Neuronal stem cell (in vitro differentiated cells): ENCODE results near the gene ORAI2.

ENCODE experiments used
- DNase-seq: peaks from one replicate; pipeline ENCODE4 v3.0.0-alpha.2; 2013; ENCODE audit warnings: low spot score
- H2AFZ ChIP-seq: one replicate; pipeline ENCODE4 v1.6.1; 2013; ENCODE audit warnings: mild to moderate bottlenecking, low read length, inconsistent platforms
- H2AK5ac ChIP-seq: 2 replicates; pipeline ENCODE4 v1.6.1; 2013; ENCODE audit warnings: low read depth, mild to moderate bottlenecking, inconsistent platforms, low read length, moderate library complexity, mixed read lengths
- H2BK120ac ChIP-seq: 2 replicates; pipeline ENCODE4 v1.6.1; 2013; ENCODE audit warnings: low read depth, mild to moderate bottlenecking, inconsistent platforms, low read length, moderate library complexity, mixed read lengths
- H2BK12ac ChIP-seq: one replicate; pipeline ENCODE4 v1.6.1; 2013; ENCODE audit warnings: low read length, inconsistent platforms
- H2BK15ac ChIP-seq: 2 replicates; pipeline ENCODE4 v1.6.1; 2013; ENCODE audit warnings: mild to moderate bottlenecking, low read length, inconsistent platforms, mixed read lengths
- H2BK5ac ChIP-seq: one replicate; pipeline ENCODE4 v1.6.1; 2013; ENCODE audit warnings: inconsistent platforms, mild to moderate bottlenecking, low read length, moderate library complexity
- H3K14ac ChIP-seq: one replicate; pipeline ENCODE4 v1.6.1; 2013; ENCODE audit warnings: low read length, inconsistent platforms
- H3K18ac ChIP-seq: 2 replicates; pipeline ENCODE4 v1.6.1; 2013; ENCODE audit warnings: low read length, inconsistent platforms
- H3K23ac ChIP-seq: 2 replicates; pipeline ENCODE4 v1.6.1; 2013; ENCODE audit warnings: low read depth, mild to moderate bottlenecking, mixed read lengths, low read length, inconsistent platforms; ENCODE audit not compliant: poor library complexity
- H3K27ac ChIP-seq: replicated peaks from 3 replicates; pipeline ENCODE4 v1.5.1; 2013; ENCODE audit warnings: low read length, inconsistent platforms
- H3K27me3 ChIP-seq, 3 experiments: 2 replicates each; pipeline ENCODE4 v1.6.1; 2013; ENCODE audit warnings: low read length in 3 of 3, mild to moderate bottlenecking in 2 of 3, inconsistent platforms in 1 of 3, low read depth in 1 of 3, mixed read lengths in 1 of 3, moderate library complexity in 1 of 3; ENCODE audit not compliant: control insufficient read depth in 3 of 3, insufficient read depth in 3 of 3
- H3K36me3 ChIP-seq, 2 donors: replicated peaks in 1 of 2; 2 replicates each; pipeline ENCODE4 v1.6.1; 2013; ENCODE audit warnings: low read length in 2 of 2; ENCODE audit not compliant: control insufficient read depth in 2 of 2, insufficient read depth in 2 of 2
- H3K4ac ChIP-seq: 2 replicates; pipeline ENCODE4 v1.6.1; 2013; ENCODE audit warnings: inconsistent platforms, mild to moderate bottlenecking, low read length, moderate library complexity
- H3K4me1 ChIP-seq, 2 donors: 1 replicate in 1 of 2; 2 replicates in 1 of 2; pipeline ENCODE4 v1.6.1; 2013; ENCODE audit warnings: low read length in 2 of 2, low read depth in 1 of 2; ENCODE audit not compliant: control insufficient read depth in 2 of 2, insufficient read depth in 1 of 2
- H3K4me2 ChIP-seq: one replicate; pipeline ENCODE4 v1.6.1; 2013; ENCODE audit warnings: mild to moderate bottlenecking, low read length, inconsistent platforms; ENCODE audit not compliant: insufficient read depth, poor library complexity, severe bottlenecking
- H3K4me3 ChIP-seq, 2 donors: 2 replicates each; pipeline ENCODE4 v1.5.1; 2013; ENCODE audit warnings: low read length in 2 of 2, mild to moderate bottlenecking in 2 of 2, inconsistent platforms in 1 of 2, moderate library complexity in 1 of 2
- H3K79me1 ChIP-seq: one replicate; pipeline ENCODE4 v1.6.1; 2013; ENCODE audit warnings: low read depth, mild to moderate bottlenecking, inconsistent platforms, low read length, moderate library complexity
- H3K9ac ChIP-seq: one replicate; pipeline ENCODE4 v1.6.1; 2013; ENCODE audit warnings: mild to moderate bottlenecking, low read depth, low read length, inconsistent platforms; ENCODE audit not compliant: poor library complexity
- H3K9me3 ChIP-seq, 2 donors: replicated peaks in 1 of 2; 2 replicates each; pipeline versions ENCODE3 to v1.6.1; 2013; ENCODE audit warnings: low read length in 2 of 2, mild to moderate bottlenecking in 2 of 2, inconsistent platforms in 1 of 2, low read depth in 1 of 2, mixed read lengths in 1 of 2, moderate library complexity in 1 of 2; ENCODE audit not compliant: control insufficient read depth in 2 of 2, insufficient read depth in 1 of 2
- H4K8ac ChIP-seq: one replicate; pipeline ENCODE4 v1.6.1; 2013; ENCODE audit warnings: low read depth, mild to moderate bottlenecking, inconsistent platforms, low read length, moderate library complexity
- H4K91ac ChIP-seq: one replicate; pipeline ENCODE4 v1.6.1; 2013; ENCODE audit warnings: low read length, low read depth, mild to moderate bottlenecking, inconsistent platforms; ENCODE audit not compliant: poor library complexity
- WGBS, 2 donors: extraction: QIAGEN DNeasy Blood & Tissue Kit; methylation state at CpG; one replicate each; pipeline ENCODE4 v1.1.7; 2013; ENCODE audit warnings: missing lambda C conversion rate in 2 of 2, mixed read lengths in 1 of 2; ENCODE audit not compliant: insufficient read length in 2 of 2, insufficient replicate concordance in 1 of 2; ENCODE audit errors: extremely low coverage in 2 of 2; 5-methylcytosine and 5-hydroxymethylcytosine counted together

Gene ORAI2

DNA sequence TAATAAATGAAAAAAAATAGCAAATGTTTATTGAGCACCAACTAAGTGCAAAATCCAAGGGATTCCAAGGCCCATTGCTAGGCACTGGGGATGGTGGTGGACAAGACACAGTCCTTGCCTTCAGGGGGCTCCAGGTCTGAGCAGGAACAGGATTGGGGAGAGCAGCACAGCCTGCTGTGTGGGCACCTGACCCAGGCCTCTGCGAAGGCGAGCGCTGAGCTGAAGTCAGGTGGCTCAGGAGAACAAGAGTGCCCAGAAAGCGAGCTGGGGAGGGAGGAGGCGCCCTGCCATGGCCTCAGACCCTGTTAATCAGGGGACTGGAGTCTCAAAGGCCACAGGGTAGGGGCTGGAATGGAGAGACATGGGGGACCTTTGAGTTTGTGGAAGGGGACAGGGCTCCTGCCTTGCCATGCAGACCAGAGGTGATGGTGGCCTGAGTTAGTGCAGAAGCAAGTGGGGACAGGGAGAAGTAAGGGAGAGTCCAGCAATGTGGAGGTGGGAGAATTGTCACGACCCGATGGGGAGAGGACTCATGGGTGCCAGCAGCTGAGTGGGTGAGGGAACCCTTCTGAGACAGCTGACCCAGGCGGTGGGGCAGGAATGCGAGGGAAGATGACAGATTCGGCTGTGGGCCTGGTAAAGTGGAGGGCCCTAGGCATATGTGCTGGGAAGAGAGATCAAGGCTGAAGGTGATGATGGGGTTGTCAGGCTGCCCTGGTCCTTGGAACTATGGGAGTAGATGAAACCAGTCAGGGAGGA, 4.1 kb upstream of the ORAI2 start:
- Histone ChIP-seq H2BK120ac (no peak overlapping the region), H3K18ac (peak overlapping the region; percentile 0), H3K4ac (no peak overlapping the region), H3K9me3 (no peaks in the 10 kb centered on the region), H3K27me3 (no peaks in the 10 kb centered on the region), H4K8ac (no peak overlapping the region), H2BK15ac (no peak overlapping the region), H2BK5ac (peak overlapping the region; percentile 22), H3K79me1 (peaks cover 10% of the 10 kb centered on the region), H2AFZ (no peak overlapping the region), H3K4me2 (no peak overlapping the region), H3K27ac (no peak overlapping the region), H3K4me1 (peaks cover 5 to 18% of the 10 kb centered on the region in 2 donors), H3K36me3 (peaks cover 21 to 40% of the 10 kb centered on the region in 2 donors), H3K4me3 (no peak overlapping the region), H2AK5ac (peak overlapping the region; percentile 10), H3K9ac (peak overlapping the region; percentile 67), H2BK12ac (no peak overlapping the region), H3K23ac (peak overlapping the region; percentile 67), H4K91ac (no peak overlapping the region), H3K14ac (no peak overlapping the region)
- no peak for DNase-seq
- WGBS, 2 donors, result no CpG with 5 or more reads among the region's 10 CpGs

DNA sequence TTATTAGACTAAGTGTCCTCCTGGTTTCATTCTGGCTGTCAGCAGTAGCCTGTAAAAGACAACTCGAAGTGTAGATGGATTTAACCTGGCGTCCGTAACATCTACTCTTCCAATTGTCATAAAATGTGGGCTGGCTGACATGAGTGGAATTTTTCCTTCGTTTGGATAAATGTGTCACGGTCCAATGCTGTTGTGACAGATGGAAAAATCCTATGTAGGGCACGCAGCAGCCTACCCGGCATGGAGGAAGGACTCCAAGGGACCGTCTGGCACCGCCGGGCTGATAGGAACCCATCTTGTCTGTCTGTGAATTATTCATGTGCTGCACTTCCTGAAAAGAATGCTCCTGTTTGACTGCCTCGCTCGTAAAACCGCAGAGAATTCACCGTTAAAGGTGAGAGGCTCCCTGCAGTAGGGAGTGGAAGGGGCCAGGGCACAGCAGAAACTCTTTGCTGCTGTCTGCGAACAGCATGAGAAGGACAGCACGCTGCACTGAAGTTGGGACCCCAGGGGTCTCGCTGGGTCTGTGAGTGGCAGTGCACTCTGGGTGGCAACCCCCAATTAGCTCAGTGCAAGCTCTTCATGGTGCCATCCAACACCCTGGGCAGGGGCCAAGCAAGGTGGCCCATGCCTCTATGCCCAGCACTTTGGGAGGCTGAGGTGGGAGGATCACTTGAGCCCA, 1.6 kb upstream of the ORAI2 start:
- H3K27me3 ChIP-seq, result no peaks in the 10 kb centered on the region
- H4K8ac ChIP-seq, result no peak overlapping the region
- DNase-seq, result no peak
- no peak overlapping the region for H3K4me3 ChIP-seq
- no CpG with 5 or more reads among the region's 17 CpGs for WGBS, 2 donors
- H2BK15ac ChIP-seq, result no peak overlapping the region
- no peak overlapping the region for H3K14ac ChIP-seq
- H3K79me1 ChIP-seq, result peaks cover 12% of the 10 kb centered on the region
- no peak overlapping the region for H3K9ac ChIP-seq
- no peak overlapping the region for H2AK5ac ChIP-seq
- H3K27ac ChIP-seq, result no peak overlapping the region
- H3K4me2 ChIP-seq, result no peak overlapping the region
- H3K18ac ChIP-seq, result no peak overlapping the region
- peaks cover 8 to 21% of the 10 kb centered on the region in 2 donors for H3K4me1 ChIP-seq
- no peak overlapping the region for H3K4ac ChIP-seq
- H2BK120ac ChIP-seq, result no peak overlapping the region
- H2BK5ac ChIP-seq, result no peak overlapping the region
- H3K36me3 ChIP-seq, result peaks cover 4 to 26% of the 10 kb centered on the region in 2 donors
- H3K9me3 ChIP-seq, result no peaks in the 10 kb centered on the region
- H2BK12ac ChIP-seq, result peak overlapping the region; percentile 2
- no peak overlapping the region for H2AFZ ChIP-seq
- no peak overlapping the region for H4K91ac ChIP-seq
- H3K23ac ChIP-seq, result no peak overlapping the region

- no peaks in the 10 kb centered on the region for H3K27me3 ChIP-seq
- peak overlapping the region; percentile 89 for H3K4me2 ChIP-seq
- H3K23ac ChIP-seq, result no peak overlapping the region
- H2AK5ac ChIP-seq, result peak overlapping the region; percentile 92
- no peak for DNase-seq
- peaks cover 0 to 26% of the 10 kb centered on the region in 2 donors for H3K36me3 ChIP-seq
- H2BK15ac ChIP-seq, result peak overlapping the region; percentile 81
- H4K91ac ChIP-seq, result no peak overlapping the region
- peak overlapping the region; percentile 87 for H2BK5ac ChIP-seq
- peaks cover 8 to 21% of the 10 kb centered on the region in 2 donors for H3K4me1 ChIP-seq
- no CpG with 5 or more reads among the region's 27 CpGs for WGBS, 2 donors
- no peak overlapping the region for H4K8ac ChIP-seq
- peak overlapping the region; percentile 91 for H2BK120ac ChIP-seq
- peak overlapping the region; percentile 99 for H3K18ac ChIP-seq
- peak overlapping the region; percentile 37 for H3K4ac ChIP-seq
- H3K4me3 ChIP-seq, result peak overlapping the region; percentile 79 to 89
- H3K9me3 ChIP-seq, result no peaks in the 10 kb centered on the region
- H2AFZ ChIP-seq, result peak overlapping the region; percentile 97
- H3K14ac ChIP-seq, result peak overlapping the region; percentile 21
- H3K79me1 ChIP-seq, result peaks cover 10% of the 10 kb centered on the region
- H2BK12ac ChIP-seq, result no peak overlapping the region
- peak overlapping the region; percentile 94 for H3K9ac ChIP-seq
- no peak overlapping the region for H3K27ac ChIP-seq
Observed at GRCh38 chr7:102432442-102433218, 745 bp upstream of the ORAI2 start.
